NCI-H2196 treated with DMSO at 0.1 percent for 48 hours (cell line): ENCODE measurements around the gene ORM2.

Experiments
- DNase-seq: peaks from one replicate; lab custom pipeline; 2025; ENCODE audit not compliant: unreplicated experiment; lab: John Stamatoyannopoulos, UW

Gene ORM2

DNA sequence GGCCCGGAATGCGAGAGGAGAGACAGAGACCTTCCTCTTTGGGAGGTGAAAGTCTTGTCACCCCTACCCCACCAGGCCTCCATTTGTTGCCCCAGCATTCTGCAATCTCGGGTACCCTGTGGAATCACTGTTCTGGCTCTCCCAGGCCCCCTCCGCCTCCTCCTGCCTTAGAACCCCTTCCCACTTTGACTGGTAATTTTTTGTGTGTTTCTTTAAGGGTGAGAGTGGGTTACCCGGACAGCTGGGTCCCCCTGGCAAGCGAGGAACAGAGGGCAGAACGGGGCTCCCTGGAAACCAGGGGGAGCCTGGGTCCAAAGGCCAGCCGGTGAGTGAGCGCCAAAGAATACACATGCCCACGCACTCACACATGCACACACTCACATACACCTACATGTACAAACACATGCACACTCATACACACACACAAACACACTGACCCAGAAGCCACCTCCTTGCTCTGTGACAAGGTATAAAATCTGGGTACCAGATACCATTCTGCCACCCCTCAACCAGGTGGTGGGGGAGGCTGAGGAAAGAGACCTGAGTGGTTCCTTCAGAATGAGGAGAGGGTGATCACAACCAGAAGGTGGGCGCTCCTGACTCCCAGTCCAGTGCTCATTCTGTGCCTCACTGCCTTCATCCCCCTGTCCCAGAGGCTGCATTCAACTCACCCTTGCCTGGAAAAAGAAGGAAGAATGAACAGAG is 37.6 kb upstream of the ORM2 start:
- DNase-seq, result no peak

DNA sequence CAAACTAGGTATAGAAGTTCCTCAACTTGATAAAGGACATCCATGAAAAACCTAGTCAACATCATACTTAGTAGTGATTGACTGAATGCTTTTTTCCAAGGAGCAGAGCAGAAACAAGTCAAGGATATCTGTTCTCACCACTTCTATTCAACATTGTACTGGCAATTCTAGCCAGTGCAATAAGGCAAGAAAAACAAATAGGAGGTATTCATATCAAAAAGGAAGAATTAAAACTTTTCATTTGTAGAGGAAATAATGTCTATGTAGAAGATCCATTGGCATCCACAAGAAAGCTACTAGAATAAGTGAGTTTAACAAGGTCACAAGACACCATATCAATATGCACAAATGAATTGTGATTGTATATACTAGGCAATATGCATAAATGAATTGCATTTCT is 35.0 kb upstream of the ORM2 start:
- no peak for DNase-seq

DNA sequence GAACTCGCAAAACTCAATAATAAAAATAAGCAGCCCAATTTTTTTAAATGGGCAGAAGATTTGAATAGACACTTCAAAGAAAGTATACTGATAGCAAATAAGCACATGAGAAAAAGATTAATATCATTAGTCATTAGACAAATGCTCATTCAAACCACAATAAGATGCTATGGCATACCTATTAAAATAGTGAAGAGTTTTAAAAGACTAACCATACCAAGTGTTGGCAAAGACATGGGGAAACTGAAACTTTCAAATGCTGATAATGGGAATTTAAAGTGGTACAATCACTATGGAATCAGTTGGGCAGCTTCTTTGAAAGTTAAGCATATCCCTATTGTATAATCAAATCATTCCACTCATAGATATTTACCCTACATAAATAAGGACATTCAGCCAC is 33.3 kb upstream of the ORM2 start:
- no peak for DNase-seq

DNA sequence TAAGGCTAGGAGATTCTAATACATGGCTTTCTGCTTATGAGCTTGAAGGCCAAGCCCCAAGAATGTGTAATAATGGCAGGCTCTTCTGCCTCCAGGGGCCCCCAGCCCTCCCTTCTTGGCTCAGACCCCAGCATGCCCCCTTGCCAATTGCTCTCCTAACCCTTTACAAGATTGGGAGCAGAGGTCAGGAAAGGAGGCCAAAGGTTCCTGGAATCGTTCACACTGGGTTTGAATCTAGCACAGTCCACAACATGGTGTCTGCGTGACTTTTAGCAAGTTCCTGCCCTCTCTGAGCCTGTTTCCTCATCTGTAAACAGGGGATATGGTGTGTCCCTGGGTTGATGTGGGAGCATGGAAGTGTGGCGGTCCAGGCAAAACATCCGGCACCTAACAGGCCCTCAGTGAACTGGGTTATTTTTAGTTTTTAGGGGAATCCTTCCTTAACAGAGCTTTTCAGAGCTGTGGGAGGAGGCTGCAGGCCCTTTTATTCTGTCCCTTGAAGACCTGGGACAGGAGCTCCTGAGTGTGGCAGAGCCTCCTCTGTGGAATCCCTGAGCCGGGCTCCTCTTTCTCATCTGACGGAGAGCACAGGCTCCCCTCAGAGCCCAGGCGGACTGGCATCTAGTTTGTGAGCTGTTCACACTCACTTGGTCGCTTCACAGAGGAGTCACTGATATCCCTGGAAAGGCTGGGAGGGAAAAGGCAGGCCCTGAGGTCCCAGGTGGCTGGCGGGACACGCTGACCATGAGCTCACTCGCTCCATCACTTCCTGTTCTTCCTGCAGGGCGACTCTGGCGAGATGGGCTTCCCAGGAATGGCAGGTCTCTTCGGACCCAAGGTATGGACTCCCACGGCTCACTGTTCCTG is 30.1 kb upstream of the ORM2 start:
- DNase-seq, result no peak

DNA sequence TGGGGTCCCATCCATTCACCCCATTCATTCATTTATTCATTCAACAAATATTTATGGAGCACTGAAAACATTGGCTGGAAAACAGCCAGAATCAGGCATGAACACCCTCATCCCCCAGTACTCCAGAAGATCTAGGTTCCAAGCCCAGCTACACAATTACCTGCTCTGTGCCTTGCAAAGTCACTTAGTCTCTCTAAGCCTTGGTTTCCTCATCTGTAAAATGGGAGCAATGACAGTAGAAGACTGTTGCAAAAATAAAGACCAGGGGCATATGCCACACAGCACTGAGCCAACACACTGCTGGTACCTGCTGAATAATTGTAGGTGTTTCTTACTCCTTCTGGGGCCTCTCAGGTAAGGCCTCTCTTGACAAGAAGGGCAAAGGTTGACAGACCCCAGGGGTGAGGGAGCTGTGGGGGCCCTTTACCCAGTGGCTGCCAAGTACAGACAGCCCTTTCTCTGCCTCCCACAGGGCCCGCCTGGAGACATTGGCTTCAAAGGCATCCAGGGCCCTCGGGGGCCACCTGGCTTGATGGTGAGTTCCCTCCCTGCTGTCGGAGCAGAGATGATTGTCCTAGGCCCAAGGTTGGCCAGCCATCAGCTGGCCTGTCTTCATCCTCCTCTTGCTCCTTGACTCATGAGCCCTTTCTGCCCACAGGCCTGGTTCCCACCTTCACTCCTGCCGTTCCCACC is 29.4 kb upstream of the ORM2 start:
- DNase-seq, result no peak

DNA sequence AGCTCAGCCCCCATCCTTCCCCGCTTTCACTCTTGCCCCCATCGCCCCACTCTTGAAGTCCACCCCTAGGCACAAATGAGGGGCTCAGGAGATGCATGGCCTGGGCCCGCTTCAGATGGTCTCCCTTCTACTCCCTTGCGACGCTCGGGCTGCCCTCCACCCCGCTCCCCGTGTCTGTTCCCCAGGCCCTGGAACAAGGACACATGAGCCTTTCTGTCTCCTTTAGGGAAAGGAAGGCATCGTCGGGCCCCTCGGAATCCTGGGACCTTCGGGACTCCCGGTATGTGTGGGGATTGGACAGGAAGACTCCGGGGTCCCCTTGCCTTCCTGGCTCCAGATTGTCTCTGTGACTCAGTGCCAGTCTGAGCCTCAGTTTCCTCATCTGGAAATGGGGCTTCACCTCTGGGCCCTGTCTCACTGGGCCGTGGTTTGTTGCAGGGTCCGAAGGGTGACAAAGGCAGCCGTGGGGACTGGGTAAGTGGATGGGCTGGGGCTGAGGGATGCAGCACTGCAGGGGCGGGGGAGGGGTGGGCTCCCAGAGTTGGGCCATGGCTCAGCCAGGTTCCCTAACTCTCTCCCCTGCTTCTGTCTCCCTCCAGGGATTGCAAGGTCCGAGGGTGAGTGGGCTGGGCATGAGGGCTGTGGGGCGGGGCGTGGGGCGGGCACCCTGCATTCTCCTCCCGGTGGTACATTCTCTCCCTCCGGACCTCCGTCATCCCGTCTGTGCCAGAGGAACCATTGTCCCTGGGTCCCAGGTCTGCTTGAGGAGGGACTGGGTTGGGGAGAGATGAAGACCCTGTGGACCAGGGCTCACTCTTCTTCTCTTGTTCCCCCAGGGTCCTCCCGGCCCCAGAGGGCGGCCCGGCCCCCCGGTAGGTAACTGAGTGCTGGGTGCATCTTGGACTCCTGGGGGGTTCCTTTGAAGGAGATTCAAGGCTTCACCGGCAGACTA is 28.5 kb upstream of the ORM2 start:
- no peak for DNase-seq

DNA sequence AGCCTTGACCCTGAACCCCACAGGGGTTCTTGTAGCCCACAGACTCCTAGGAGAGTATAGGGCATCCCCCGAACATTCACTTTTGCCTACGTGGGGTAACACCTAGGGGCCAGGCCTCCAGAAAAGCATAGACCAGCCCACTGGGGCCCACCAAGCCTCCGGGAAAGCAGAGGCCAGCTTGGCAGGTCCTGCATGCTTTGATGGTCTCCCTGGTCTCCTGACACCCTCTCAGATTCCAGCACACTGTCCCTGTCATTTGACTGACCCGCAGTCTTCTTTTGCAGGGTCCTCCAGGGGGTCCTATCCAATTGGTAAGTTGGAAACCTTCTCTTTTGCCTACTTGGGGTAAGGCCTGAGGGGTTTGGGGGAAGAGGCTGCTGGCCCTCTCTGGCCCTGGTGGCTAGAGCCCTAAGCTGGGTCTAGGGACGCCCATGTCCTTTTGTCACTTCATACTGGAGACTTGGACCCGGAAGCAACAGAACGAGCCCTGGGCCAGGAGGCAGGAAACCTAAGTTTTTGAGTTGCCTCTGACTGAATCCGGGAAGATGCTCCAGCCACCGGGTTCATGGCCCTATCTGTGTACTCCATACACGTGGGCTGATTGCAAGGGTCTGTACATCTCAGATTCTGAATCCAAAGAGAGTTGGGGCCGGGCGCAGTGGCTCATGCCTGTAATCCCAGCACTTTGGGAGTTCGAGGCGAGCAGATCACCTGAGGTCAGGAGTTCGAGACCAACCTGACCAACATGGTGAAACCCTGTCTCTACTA is 27.7 kb upstream of the ORM2 start:
- no peak for DNase-seq

DNA sequence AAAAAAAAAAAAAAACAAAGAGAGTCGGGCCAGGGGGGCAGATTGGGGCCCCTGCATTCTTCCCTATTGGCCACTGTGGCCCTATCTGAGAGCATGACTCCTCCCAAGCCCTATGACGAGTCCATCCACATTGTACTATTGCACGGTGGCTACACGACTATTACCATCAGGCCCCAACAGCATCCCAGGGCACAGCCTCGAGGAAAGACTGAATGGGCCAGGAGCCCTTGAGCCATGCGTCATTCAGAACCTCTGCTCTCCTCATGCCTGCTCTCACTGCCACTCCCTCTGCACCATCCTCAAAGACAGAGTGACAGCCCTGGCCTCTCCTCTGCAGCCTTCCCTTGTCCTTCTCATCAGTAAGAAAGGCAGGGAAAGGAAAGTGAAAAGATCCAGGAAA is 26.9 kb upstream of the ORM2 start:
- DNase-seq, result no peak

DNA sequence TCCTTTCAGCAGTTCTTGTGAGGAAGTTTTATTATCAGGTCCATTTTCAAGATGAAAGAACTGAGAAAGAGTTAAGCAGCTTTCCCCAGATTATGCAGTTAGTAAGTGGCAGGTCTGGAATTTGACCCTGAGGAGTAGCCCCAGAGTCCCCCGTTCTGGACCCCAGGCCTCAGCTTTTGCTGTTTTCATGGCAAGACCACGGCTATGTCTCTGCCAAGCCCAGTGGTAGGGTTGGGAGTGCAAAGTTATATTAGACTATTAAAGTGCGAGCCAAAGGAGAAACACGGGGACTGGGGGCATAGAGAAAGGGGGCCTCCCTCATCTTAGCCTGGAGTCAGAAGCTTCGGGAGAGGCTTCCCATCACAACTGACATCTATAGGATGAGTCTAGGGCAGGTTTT is 26.1 kb upstream of the ORM2 start:
- no peak for DNase-seq

DNA sequence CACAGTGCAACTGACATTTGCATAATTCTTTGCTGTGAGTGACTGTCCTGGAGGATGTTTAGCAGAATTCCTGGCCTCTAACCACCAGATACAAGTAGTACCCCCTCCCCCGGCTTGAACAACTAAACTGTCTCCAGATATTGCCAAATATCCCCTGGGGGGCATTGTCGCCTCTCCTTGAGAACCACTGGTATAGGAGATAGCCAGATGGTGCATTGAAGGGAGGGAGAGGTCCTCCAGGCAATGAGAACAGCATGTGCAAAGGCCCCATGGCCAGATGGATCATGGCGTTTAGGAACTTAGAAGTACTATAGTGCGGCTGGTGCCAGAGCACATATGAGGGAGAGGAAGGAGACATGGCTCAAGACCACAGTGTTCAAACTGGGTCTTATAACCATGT is 25.7 kb upstream of the ORM2 start:
- no peak for DNase-seq

DNA sequence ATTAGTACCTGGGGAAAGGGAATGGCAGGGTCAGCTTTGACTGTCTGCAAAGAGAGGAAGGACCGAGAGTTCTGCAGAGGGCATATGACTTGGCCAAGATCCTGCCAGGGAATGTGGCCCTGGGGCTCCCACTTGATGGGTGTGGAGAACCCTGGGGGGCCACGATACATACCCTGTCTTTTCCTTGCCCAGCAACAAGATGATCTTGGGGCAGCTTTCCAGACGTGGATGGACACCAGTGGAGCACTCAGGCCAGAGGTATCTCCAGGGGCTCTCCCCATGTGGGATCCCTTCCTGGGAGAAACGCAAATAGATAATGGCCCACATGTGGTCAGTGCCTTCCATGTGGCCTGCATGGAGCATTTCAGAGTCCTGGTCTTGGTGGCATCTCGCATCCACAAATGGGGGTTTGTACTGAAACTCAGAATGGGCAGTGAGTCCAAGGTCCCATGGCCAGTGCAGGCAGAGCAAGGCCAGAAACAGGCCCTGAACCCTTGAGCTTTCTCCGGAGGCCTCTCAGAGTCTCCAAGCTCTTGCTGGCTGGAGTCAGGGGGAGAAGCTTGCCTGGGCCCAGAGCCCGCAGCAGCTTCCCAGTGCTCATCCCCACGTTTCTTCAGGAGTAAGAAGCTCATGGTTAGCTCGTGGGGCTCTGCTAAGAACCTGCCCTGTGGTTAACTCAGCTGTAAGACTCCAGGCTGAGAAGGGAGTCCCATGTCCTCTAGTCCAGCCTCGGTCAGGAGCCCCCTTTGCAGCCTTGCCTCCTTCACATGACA is 25.1 kb upstream of the ORM2 start:
- DNase-seq, result no peak

DNA sequence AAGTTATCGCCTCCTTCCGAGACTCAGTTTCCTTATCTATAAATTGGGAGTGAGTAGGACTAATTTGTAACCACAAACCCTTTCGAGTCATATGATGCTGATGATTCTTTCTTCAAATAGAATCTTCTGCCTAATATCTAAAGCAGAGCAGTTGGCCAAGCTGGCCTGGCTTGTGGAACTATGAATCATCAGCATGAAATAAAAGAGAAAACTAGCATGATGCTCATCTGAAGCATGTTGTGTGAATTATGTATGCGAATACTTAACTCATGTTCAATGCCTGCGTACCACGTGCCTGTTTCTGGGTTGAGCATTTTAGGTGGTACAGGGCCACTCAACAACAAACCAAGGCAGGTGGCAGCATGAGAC is 21.8 kb upstream of the ORM2 start:
- DNase-seq, result no peak

DNA sequence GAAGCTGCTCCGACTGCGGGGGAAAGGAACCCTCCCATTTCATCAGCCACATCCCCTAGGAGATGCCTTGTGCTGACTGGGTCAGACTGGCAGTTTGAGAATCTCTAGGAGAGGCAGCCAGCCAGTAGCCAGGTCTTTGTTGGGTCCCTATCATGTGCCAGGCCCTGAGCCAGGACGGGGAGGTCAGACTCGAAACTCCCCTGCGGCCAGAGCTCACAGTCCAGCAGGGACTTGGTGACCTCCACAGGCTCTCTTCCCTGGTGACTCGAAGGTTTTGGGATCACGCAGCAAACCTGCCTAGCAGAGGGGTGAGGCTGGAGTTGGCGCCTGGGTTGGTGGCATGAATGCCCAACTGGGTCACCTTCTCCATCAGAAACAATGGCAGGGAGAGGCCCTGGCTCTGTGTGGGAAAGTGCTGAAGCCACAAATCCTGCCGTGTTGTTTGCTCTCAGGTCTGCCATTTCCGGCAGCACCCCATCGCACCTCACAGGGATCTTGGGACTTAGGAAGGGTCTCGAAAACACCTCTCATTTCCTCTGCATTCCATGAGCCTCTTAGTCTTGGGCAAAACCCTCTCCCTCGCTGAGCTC is 21.2 kb upstream of the ORM2 start:
- DNase-seq, result no peak

DNA sequence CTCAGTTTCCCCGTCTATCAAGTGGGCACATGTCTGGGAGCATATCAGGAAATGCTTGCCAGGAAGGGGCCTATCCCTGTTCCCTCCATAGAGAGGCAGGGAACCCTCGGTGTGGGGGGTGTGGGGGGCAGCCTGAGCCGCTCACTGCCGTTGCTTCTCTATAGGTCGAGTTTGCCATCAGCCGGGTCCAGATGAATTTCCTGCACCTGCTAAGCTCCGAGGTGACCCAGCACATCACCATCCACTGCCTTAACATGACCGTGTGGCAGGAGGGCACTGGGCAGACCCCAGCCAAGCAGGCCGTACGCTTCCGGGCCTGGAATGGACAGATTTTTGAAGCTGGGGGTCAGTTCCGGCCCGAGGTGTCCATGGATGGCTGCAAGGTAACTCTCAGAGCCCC is 20.6 kb upstream of the ORM2 start:
- DNase-seq, result no peak

DNA sequence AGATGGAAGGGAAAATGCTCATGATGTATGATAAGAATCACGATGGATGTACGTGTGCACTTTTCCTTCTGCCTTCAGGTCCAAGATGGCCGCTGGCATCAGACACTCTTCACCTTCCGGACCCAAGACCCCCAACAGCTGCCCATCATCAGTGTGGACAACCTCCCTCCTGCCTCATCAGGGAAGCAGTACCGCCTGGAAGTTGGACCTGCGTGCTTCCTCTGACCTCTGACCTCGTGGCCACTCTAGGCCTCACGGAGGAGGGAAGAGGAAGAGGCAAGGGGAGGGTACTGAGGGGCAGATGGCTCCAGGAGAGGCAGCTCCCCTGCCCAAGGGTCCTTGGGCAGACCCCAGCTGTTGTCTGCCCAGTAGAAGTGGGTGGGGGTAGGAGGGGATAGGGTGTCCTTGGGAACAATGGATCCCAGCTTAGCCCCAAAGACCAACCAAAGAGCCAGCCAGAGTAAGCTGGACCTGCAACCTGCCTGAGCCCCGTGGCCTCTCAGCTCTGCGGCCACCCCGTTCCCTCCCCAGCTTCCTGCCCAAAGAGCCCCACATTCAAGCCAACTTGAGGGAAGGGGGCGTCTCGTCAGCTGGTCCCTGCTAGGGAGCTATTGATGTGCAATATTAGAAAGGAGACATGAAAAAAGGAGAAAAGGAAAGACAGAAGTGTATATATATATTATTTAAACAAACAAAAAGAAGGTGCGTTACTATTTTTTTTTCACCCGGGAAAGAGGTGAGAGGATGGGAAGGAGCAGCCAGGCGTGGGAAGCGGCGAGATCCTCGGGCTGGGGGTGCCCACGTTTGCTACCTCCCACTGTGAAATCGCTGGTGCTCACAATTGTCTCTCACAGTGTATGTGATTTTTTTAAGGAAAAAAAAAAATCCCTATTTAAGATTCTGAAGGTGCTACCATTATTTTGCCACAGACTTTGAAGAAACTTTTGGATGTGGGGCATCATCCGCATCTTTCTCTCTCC is 18.9 kb upstream of the ORM2 start:
- no peak for DNase-seq

DNA sequence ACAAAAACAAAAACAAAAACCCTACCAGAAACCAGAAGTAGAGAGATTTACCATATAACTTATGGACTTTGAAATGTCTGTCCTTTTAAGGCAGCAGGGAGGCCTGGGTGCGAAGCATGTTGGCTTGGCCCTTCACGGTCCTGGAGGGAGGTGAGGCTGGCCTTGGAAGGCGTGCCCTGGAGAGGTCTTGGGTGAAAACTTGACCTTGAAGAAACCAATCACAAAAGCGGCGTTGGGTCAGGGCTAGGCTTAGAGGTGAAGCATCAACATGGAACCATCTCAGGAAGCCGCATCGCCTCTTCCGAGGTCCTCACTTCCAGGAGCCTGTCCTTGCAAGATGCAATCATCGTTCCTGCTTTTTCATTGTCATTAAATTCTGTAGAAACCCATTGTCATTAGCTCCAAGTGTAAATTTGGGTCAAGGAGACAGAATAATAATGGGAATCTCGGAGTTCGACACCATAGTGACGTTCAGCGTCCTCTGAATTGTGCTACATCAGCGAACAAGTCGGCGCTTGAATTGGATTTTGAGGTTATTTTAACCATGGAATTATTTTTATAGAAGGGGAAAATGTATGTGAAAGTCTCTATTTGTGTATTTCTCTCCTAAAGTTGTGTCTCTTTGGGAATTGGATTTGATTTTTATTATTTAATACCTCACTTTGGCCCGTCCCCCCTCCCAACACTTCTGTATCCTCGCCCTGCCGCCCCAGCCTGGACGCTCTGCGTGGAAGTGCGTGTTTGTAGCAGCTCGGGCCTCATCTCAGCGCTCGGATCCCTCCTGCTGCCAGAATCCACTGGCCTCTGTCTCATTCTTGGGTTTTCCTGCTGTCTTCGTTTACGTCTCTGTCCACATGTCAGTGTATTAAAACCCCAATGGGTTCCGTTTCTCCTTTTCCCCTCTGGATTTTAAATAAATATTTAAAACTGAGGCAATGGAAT is 17.8 kb upstream of the ORM2 start:
- no peak for DNase-seq

DNA sequence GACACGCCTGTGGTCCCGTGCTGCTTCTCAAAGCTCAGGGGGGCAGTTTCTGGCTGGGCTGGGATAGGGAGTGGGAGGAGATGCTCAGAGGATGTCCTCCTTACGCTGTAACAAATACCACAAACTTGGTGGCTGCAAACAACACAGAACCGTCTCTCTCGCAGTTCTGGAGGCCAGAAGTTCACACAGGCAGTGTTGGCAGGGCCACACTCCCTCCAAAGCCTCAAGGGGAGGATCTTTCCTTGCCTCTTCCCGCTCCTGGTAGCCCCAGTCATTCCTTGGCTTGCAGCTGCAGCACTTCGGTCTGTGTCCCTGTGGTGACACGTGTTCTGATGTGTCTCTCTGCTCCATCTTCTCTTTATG is 17.2 kb upstream of the ORM2 start:
- no peak for DNase-seq
